ENCODE data around the gene MTRFR.
"Not testable (repeated sequence)": the region's sequence is repeated elsewhere in the genome, so short reads cannot be mapped to it uniquely, and the experiment has no call there.

Gene MTRFR

DNA sequence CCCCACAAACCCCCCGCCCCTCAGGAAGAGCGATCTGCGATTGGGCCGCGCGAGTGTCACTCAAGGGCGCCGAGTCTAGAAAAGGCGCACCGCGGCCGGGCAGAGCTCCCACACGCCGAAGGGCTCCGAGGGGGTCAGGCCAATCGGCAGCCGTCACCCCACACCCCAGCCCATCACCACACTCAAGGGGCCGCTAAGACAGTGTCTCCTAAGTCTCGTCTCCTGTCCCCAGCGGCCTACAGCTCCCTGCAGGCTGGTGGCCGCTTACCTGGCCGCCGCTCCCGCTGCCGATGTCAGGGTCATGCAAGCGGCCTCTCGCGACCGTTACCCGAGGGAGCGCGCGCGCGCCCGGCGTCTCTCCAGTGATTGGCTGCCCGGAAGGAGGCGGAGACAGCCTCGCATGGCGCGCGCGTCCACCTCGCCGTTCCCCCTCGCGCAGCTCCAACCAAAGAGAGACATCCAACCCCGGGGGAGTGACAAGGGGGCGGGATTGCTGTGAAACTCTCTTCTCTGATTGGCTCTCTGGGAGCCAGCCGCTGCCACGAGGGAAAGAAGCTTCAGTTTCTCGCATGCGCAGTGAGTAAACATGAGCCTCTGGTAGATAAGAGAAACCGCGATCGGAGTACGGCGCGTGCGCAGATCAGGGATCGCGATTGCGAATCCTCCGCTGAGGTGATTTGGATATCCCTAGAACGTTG lies at the start of gene MTRFR, which contains the start of gene MPHOSPH9:
MTRFR (plus strand) TSS at position 630 of the 698 bp plus-strand sequence. CDS start 20,239 bp downstream, outside the sequence.
MPHOSPH9 (minus strand) TSS at position 335 of the 698 bp plus-strand sequence. CDS start 2,777 bp downstream, outside the sequence.
- H3K4me3 ChIP-seq (ENCODE audit: low read length): peak within 1 kb of the TSS; percentile 85
- TF ChIP-seq, protein P1, sequence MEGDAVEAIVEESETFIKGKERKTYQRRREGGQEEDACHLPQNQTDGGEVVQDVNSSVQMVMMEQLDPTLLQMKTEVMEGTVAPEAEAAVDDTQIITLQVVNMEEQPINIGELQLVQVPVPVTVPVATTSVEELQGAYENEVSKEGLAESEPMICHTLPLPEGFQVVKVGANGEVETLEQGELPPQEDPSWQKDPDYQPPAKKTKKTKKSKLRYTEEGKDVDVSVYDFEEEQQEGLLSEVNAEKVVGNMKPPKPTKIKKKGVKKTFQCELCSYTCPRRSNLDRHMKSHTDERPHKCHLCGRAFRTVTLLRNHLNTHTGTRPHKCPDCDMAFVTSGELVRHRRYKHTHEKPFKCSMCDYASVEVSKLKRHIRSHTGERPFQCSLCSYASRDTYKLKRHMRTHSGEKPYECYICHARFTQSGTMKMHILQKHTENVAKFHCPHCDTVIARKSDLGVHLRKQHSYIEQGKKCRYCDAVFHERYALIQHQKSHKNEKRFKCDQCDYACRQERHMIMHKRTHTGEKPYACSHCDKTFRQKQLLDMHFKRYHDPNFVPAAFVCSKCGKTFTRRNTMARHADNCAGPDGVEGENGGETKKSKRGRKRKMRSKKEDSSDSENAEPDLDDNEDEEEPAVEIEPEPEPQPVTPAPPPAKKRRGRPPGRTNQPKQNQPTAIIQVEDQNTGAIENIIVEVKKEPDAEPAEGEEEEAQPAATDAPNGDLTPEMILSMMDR (IDR thresholded peaks at IDR 0.05; ENCODE audit: insufficient read depth, low read depth, low read length, missing control alignments): no peak
- peak; percentile 100 for DNase-seq (ENCODE audit: low read depth)

DNA sequence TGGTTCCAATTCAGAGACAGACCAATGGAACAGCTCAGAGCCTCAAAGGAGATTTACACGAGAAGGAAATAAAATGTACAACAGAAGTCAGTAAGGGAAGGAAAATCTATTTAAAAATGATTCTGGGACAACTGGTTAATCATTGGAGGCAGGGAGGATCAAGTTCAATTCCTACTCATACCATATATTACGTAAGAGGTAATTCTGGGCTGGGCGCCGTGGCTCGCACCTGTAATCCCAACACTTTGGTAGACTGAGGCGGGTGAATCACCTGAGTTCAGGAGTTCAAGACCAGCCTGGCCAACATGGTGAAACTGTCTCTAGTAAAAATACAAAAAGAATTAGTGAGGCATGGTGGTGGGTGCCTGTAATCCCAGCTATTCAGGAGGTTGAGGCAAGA lies 45.6 kb upstream of the MTRFR start:
- peak; percentile 29 for DNase-seq (ENCODE audit: low read depth)
- no peak overlapping the region for H3K4me3 ChIP-seq (ENCODE audit: low read length)
- TF ChIP-seq, protein P1 (IDR thresholded peaks at IDR 0.05; ENCODE audit: insufficient read depth, low read depth, low read length, missing control alignments): no peak

DNA sequence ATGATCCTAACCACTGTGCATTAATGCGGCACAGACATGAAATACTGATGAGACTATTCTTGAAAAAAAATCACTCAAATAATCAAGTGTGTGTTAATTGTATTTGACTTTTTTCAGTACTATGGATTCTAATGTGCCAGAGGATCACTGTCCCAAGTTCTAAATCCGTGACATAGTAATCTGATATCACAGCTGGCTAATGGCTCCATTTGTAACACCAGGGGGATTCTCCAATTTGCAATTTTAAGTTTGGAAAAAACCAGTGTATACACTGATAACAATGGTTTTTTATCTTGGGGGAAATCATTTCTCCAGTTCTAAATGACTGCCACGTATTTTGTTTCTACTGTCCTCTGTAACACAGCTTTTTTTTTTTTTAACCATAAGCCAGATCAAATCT lies 33.3 kb upstream of the MTRFR start:
- no peak overlapping the region for H3K4me3 ChIP-seq (ENCODE audit: low read length)
- TF ChIP-seq, protein P1 (IDR thresholded peaks at IDR 0.05; ENCODE audit: insufficient read depth, low read depth, low read length, missing control alignments): no peak
- DNase-seq (ENCODE audit: low read depth): no peak

DNA sequence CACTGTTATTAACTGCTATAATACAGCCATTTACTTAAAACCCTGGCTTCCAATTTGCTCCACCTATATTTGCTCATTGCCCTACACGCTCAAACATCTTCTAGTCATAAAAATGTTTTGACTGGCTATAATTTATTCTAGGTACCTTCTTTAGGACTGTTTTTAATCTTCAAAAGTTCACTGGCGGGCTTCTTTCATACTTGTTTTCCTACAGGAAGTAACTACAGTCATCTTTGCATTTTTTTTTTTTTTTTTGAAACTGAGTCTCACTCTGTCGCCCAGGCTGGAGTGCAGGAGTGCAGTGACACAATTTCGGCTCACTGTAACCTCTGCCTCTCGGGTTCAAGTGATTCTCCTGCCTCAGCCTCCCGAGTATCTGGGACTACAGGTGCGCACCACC lies 32.8 kb upstream of the MTRFR start:
- TF ChIP-seq, protein P1 (IDR thresholded peaks at IDR 0.05; ENCODE audit: insufficient read depth, low read depth, low read length, missing control alignments): no peak
- no peak overlapping the region for H3K4me3 ChIP-seq (ENCODE audit: low read length)
- no peak for DNase-seq (ENCODE audit: low read depth)

DNA sequence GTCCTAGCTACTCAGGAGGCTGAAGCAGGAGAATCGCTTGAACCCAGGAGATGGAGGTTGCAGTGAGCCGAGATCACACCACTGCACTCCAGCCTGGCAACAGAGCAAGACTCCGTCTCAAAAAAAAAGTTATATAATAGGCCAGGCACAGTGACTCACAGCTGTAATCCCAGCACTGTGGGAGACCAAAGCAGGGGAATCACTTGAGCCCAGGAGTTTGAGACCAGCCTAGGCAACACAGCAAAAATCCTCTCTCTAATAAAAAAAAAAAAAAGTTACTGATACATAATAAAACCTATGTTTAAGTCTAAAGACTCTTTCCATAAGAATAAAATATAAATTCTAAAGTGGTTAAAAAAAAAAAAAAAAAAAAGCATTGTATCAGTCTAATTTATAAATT lies 26.4 kb upstream of the MTRFR start:
- peak; percentile 8 for DNase-seq (ENCODE audit: low read depth)
- H3K4me3 ChIP-seq (ENCODE audit: low read length): not testable (repeated sequence)

DNA sequence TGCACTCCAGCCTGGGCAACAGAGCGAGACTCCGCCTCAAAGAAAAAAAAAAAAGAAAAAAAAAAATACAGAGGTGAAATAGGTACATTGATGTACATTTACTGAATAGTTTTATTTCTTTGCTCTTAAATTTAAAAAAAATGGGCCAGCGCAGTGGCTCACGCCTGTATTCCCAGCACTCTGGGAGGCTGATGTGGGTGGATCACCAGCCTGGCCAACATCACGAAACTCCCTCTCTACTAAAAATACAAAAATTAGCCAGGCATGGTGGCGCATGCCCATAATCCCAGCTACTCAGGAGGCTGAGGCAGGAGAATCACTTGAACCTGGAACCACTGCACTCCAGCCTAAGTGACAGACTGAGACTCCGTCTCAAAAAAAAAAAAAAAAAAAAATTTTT lies 25.4 kb upstream of the MTRFR start:
- not testable (repeated sequence) for DNase-seq (ENCODE audit: low read depth); H3K4me3 ChIP-seq (ENCODE audit: low read length)

DNA sequence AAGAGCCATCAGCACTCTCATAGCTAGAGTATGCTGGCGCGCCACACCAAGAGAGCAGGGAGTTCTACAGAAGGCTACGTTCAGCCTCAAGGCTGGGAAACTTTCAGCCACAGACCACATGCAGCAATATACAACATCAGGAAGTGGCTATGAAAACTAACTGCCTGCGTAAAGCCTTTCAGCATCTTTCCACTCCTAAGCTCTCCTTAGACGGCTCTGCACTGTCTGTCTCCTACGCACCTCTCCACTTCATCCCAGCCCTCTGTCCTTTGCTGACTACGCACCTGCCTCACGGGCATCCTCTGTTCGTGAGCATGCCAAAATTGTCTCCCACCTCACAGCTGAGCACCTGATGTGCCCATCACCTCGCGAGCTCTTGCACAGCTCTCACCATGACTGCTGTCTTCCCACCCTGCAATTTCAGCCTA lies 10.0 kb upstream of the MTRFR start:
- no peak overlapping the region for H3K4me3 ChIP-seq (ENCODE audit: low read length)
- TF ChIP-seq, protein P1 (IDR thresholded peaks at IDR 0.05; ENCODE audit: insufficient read depth, low read depth, low read length, missing control alignments): no peak
- DNase-seq (ENCODE audit: low read depth): no peak

DNA sequence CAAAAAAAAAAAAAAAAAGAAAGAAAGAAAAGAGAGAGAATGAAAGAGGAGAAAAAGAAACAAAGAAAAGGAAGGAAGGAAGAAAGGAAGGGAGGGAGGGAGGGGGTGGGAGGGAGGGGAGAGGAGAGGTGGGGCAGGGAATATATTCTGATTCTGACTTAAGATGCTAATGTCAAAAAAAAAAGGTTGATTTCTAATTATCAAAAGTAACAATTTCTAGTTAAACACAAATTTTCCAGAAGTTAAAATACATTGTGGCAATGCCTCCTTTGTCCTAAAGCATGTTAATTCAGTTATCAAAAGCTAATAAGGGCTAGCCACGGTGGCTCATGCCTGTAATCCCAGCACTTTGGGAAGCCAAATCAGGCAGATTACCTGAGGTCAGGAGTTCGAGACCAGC lies 7.8 kb upstream of the MTRFR start:
- TF ChIP-seq, protein P1 (IDR thresholded peaks at IDR 0.05; ENCODE audit: insufficient read depth, low read depth, low read length, missing control alignments): no peak
- DNase-seq (ENCODE audit: low read depth): no peak

More for the DNA sequence above, 7.8 kb upstream of the MTRFR start:
- no peak overlapping the region for H3K4me3 ChIP-seq (ENCODE audit: low read length)
